Measurements from ENCODE around the gene PLXNA2. TPM values are rescaled to one million over a fixed set of nuclear protein-coding genes. Genes with fewer than 3 reads are reported as not detected.

PLXNA2 gene
- total and polyA plus RNA-seq, 2 donors, result 1.9 to 5.6 TPM

DNA sequence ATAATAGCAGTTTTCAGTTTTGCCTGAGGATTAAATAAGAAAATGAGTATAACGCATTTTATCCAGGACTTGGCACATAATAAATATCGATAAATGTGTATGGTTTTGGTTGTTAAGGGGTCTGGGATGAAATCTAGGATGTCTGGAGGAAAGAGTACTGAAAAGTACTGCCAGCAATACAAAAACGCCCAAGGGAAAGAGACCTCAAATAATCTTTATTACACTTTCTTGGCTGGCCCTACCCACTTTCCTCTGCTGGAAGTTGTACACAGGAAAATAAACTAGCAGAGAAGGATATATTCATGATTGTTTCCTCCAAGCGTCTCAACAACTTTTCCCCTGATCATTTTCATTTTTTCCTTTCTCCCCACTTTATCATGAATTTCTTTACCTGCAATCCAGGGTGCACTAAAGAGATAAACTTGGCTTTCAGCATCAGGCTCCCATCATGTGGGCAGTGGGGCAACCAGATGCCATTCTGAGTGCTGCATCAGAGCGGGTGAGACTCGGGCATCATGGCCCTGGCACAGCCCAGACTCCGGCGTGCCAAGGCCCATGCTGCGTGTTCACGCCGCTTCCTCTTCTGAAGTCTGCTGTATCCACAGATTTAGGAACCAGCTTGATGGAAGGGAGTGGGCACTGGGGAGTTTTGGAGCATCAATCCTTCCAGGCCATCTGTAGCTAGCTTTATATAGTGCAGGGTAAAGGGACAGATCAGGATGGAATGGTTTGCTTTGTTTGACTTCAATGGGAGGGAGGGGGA lies 35.8 kb upstream of the PLXNA2 start:
- Histone ChIP-seq H3K27me3 (ENCODE audit: control insufficient read depth in 2 of 2, insufficient read depth in 1 of 2, low read length in 1 of 2) (peaks cover 0 to 14% of the 10 kb centered on the region in 2 donors), H3K36me3 (ENCODE audit: control insufficient read depth in 2 of 2, insufficient read depth in 2 of 2, low read length in 1 of 2) (no peaks in the 10 kb centered on the region), H3K9me3 (ENCODE audit: control insufficient read depth in 2 of 2, insufficient read depth in 1 of 2, low read length in 1 of 2) (no peaks in the 10 kb centered on the region), H3K4me3 (ENCODE audit: low read length in 2 of 2) (no peak overlapping the region), H3K27ac (ENCODE audit: low read depth in 1 of 2, low read length in 1 of 2) (no peak overlapping the region), H3K4me1 (ENCODE audit: control insufficient read depth in 2 of 2, insufficient read depth in 2 of 2, low read length in 2 of 2) (no peaks in the 10 kb centered on the region)
- DNase-seq (ENCODE audit: low read depth in 6 of 9, low spot score in 9 of 9), result no peak
- WGBS, result 95% methylated on average over 11 of the region's 11 CpGs

DNA sequence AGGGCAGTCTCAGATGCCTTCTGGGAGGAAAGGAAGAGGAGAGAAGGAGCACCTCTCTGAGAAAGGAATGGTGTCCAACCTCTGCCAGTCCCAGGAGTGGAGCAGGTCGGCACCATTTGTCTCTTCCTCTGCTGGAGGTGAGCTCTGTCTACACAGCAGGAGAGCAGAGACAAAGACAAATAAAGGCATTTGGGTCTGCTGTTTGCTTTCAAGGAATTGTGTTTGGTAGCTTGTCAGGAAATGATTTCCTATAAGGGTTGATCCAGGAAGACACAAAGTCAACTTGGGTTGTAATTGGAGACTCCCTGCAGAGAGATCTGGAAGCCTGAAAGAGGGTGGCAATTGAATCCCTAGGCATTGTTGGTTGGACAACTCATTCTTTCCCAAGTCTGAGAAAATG lies 34.5 kb upstream of the PLXNA2 start:
- H3K9me3 ChIP-seq (ENCODE audit: control insufficient read depth in 2 of 2, insufficient read depth in 1 of 2, low read length in 1 of 2), result no peaks in the 10 kb centered on the region
- whole genome bisulfite sequencing, result 88% methylated on average over 1 of the region's 1 CpG

DNA sequence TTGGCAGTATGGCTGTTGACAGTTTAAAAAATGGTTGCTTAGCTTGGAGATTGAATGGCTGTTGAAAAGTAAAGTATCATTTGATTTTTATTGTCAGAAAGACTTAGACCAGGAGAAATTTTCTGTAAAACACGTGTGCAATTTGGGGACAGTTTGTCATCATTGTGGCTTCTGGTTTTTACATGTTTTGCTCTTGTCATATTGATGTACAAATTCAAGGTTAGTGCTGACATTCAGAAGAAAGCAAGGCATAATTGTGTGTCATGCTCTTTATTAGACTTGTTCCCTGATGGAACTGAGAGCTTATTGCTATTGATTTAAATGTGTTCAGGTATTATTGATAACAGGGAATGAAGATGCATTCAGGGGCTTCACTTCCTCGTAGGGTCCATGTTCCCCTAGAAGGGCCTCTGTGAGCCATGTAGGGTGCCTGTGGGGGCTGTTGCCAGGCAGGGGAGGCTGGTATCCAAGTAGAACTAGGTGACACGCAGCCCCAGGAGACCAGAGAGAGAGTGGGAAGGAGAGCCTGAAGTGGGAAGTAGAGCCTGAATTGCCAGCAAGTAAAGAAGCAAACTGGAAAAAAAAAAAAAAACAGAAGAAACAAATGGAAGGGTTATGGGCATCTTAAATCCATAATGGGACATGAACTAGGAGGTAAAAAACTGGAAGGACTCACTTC lies 32.7 kb upstream of the PLXNA2 start:
- Histone ChIP-seq H3K9me3 (ENCODE audit: control insufficient read depth in 2 of 2, insufficient read depth in 1 of 2, low read length in 1 of 2) (no peaks in the 10 kb centered on the region), H3K27ac (ENCODE audit: low read depth in 1 of 2, low read length in 1 of 2) (no peak overlapping the region), H3K4me3 (ENCODE audit: low read length in 2 of 2) (no peak overlapping the region), H3K36me3 (ENCODE audit: control insufficient read depth in 2 of 2, insufficient read depth in 2 of 2, low read length in 1 of 2) (no peaks in the 10 kb centered on the region), H3K4me1 (ENCODE audit: control insufficient read depth in 2 of 2, insufficient read depth in 2 of 2, low read length in 2 of 2) (no peaks in the 10 kb centered on the region), H3K27me3 (ENCODE audit: control insufficient read depth in 2 of 2, insufficient read depth in 1 of 2, low read length in 1 of 2) (peaks cover 0 to 14% of the 10 kb centered on the region in 2 donors)
- DNase-seq (ENCODE audit: low read depth in 6 of 9, low spot score in 9 of 9), result no peak
- WGBS, result 92% methylated on average over 3 of the region's 3 CpGs

More for the DNA sequence above, 34.5 kb upstream of the PLXNA2 start:
- Histone ChIP-seq H3K4me3 (ENCODE audit: low read length in 2 of 2) (no peak overlapping the region), H3K4me1 (ENCODE audit: control insufficient read depth in 2 of 2, insufficient read depth in 2 of 2, low read length in 2 of 2) (no peaks in the 10 kb centered on the region), H3K27me3 (ENCODE audit: control insufficient read depth in 2 of 2, insufficient read depth in 1 of 2, low read length in 1 of 2) (peaks cover 0 to 14% of the 10 kb centered on the region in 2 donors), H3K36me3 (ENCODE audit: control insufficient read depth in 2 of 2, insufficient read depth in 2 of 2, low read length in 1 of 2) (no peaks in the 10 kb centered on the region), H3K27ac (ENCODE audit: low read depth in 1 of 2, low read length in 1 of 2) (no peak overlapping the region)
- DNase-seq (ENCODE audit: low read depth in 6 of 9, low spot score in 9 of 9), result no peak

DNA sequence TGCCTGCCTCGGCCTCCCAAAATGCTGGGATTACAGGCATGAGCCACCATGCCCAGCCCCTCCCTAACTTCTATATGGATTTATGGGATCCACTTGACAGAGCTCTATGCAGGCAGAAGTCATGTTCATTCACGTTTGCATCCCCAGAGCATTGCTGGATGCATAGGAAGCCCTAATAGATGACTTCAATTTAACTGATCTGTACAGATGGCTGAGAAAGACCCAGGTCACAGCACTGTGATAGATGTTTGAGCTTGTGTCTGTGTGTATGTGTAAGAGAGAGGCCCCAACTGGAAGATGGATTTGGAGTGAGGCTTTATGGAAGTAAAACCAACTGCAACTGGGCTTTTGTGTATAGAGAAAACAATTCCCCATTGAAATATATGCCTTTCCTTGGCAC lies 30.9 kb upstream of the PLXNA2 start:
- Histone ChIP-seq H3K36me3 (ENCODE audit: control insufficient read depth in 2 of 2, insufficient read depth in 2 of 2, low read length in 1 of 2) (no peaks in the 10 kb centered on the region), H3K27ac (ENCODE audit: low read depth in 1 of 2, low read length in 1 of 2) (no peak overlapping the region), H3K4me3 (ENCODE audit: low read length in 2 of 2) (no peak overlapping the region), H3K4me1 (ENCODE audit: control insufficient read depth in 2 of 2, insufficient read depth in 2 of 2, low read length in 2 of 2) (no peaks in the 10 kb centered on the region), H3K27me3 (ENCODE audit: control insufficient read depth in 2 of 2, insufficient read depth in 1 of 2, low read length in 1 of 2) (peaks cover 0 to 23% of the 10 kb centered on the region in 2 donors), H3K9me3 (ENCODE audit: control insufficient read depth in 2 of 2, insufficient read depth in 1 of 2, low read length in 1 of 2) (no peaks in the 10 kb centered on the region)
- WGBS, result 95% methylated on average over 2 of the region's 2 CpGs
- DNase-seq (ENCODE audit: low read depth in 6 of 9, low spot score in 9 of 9), result no peak

DNA sequence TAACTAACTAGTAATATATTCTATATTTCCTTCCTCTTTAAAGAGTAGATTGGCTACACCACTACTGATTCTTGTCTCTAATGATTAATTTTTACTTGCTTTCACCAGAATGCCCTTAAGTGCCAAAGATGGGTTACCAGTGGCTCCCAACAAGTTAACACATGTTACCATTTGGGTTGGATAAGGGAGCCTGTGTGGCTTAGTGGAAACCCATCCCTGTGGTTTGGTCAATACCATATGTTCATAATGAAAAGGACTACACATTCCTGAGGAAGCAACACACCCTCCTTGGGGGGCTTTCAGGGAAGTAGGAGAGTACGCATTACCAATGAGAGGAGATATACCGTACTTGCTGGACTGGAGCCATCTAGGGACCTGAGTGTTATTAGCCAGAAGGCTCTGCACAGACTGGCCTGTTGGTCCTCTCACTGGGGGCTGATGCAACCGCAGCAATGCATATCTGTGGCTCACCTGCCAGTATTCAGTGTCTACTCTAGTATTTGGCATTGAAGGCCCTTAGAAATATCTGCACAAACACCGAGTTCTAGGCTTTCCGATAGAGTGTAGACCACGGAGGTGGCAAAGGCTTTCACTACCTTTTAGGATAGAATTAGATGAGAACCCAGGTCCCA lies 29.3 kb upstream of the PLXNA2 start:
- no peak overlapping the region for H3K27ac ChIP-seq (ENCODE audit: low read depth in 1 of 2, low read length in 1 of 2)
- no peak overlapping the region for H3K4me3 ChIP-seq (ENCODE audit: low read length in 2 of 2)
- H3K27me3 ChIP-seq (ENCODE audit: control insufficient read depth in 2 of 2, insufficient read depth in 1 of 2, low read length in 1 of 2), result peaks cover 0 to 31% of the 10 kb centered on the region in 2 donors
- DNase-seq (ENCODE audit: low read depth in 6 of 9, low spot score in 9 of 9), result no peak
- no peaks in the 10 kb centered on the region for H3K9me3 ChIP-seq (ENCODE audit: control insufficient read depth in 2 of 2, insufficient read depth in 1 of 2, low read length in 1 of 2)
- 95% methylated on average over 6 of the region's 6 CpGs for WGBS
- no peaks in the 10 kb centered on the region for H3K36me3 ChIP-seq (ENCODE audit: control insufficient read depth in 2 of 2, insufficient read depth in 2 of 2, low read length in 1 of 2)
- no peaks in the 10 kb centered on the region for H3K4me1 ChIP-seq (ENCODE audit: control insufficient read depth in 2 of 2, insufficient read depth in 2 of 2, low read length in 2 of 2)

DNA sequence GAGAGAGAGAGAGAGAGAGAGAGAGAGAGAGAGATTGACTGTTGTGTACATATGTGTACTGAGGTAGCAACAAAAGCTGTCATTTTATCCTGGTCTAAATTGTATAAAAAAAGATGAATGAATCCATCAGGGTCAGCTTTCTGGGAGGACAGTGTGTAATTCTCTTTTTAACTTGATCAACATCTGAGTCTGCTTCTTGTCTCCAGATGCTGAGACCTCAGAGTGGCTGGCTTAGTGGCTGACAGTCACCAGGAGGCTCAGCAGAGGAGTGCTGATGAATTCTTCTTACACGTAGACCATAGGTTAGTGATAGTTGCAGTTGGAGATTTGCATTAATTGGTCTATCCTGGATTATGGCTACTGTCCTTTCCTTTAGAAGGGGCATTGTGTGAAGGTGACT lies 28.5 kb upstream of the PLXNA2 start:
- H3K27me3 ChIP-seq (ENCODE audit: control insufficient read depth in 2 of 2, insufficient read depth in 1 of 2, low read length in 1 of 2), result peaks cover 0 to 34% of the 10 kb centered on the region in 2 donors
- DNase-seq (ENCODE audit: low read depth in 6 of 9, low spot score in 9 of 9), result no peak
- WGBS, result 98% methylated on average over 1 of the region's 1 CpG
- no peaks in the 10 kb centered on the region for H3K4me1 ChIP-seq (ENCODE audit: control insufficient read depth in 2 of 2, insufficient read depth in 2 of 2, low read length in 2 of 2)
- H3K9me3 ChIP-seq (ENCODE audit: control insufficient read depth in 2 of 2, insufficient read depth in 1 of 2, low read length in 1 of 2), result no peaks in the 10 kb centered on the region
- no peak overlapping the region for H3K4me3 ChIP-seq (ENCODE audit: low read length in 2 of 2)
- no peak overlapping the region for H3K27ac ChIP-seq (ENCODE audit: low read depth in 1 of 2, low read length in 1 of 2)
- H3K36me3 ChIP-seq (ENCODE audit: control insufficient read depth in 2 of 2, insufficient read depth in 2 of 2, low read length in 1 of 2), result no peaks in the 10 kb centered on the region

DNA sequence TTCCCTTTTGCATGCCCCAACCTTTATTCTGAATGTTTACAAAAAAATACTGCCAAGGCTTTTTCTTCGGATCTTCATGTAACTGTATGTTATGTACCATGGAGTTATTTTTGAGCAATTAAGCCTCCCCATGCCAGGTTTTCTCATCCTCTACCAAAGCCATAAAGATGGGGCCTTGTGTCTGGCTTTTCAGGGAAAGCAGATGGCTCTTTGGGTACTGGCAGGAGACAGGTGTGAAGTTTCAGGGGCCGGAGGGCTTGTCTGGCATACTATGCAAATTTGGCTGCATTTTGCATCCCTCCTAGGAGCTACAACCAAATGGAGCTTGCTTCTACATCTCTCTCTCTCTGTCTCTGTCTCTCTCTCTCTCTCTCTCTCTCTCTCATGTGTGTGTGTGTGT lies 28.1 kb upstream of the PLXNA2 start:
- Histone ChIP-seq H3K27ac (ENCODE audit: low read depth in 1 of 2, low read length in 1 of 2) (no peak overlapping the region), H3K4me3 (ENCODE audit: low read length in 2 of 2) (no peak overlapping the region), H3K4me1 (ENCODE audit: control insufficient read depth in 2 of 2, insufficient read depth in 2 of 2, low read length in 2 of 2) (no peaks in the 10 kb centered on the region), H3K9me3 (ENCODE audit: control insufficient read depth in 2 of 2, insufficient read depth in 1 of 2, low read length in 1 of 2) (no peaks in the 10 kb centered on the region), H3K27me3 (ENCODE audit: control insufficient read depth in 2 of 2, insufficient read depth in 1 of 2, low read length in 1 of 2) (peaks cover 0 to 38% of the 10 kb centered on the region in 2 donors), H3K36me3 (ENCODE audit: control insufficient read depth in 2 of 2, insufficient read depth in 2 of 2, low read length in 1 of 2) (no peaks in the 10 kb centered on the region)
- DNase-seq (ENCODE audit: low read depth in 6 of 9, low spot score in 9 of 9), result no peak
- WGBS, result 93% methylated on average over 2 of the region's 2 CpGs

DNA sequence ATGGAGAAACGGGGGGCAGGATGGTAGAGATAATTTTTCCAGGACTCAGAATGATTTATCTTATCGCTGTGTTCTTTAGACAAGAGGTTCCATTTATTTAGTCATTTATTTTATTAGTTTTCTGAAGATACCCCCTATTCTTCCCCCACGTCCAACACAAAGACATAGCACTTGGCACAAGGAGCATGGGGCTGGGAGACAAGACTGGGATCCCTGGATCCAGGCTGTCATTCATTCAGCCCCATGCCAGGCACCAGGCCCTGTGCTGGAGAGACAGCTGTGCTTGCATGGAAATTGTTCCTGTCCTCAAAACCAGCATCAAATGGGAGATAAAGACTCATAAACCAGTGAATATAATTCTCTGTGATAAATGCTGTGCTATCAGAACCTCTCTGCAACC lies 27.1 kb upstream of the PLXNA2 start:
- Histone ChIP-seq H3K27me3 (ENCODE audit: control insufficient read depth in 2 of 2, insufficient read depth in 1 of 2, low read length in 1 of 2) (peaks cover 0 to 42% of the 10 kb centered on the region in 2 donors), H3K4me3 (ENCODE audit: low read length in 2 of 2) (no peak overlapping the region), H3K27ac (ENCODE audit: low read depth in 1 of 2, low read length in 1 of 2) (no peak overlapping the region), H3K4me1 (ENCODE audit: control insufficient read depth in 2 of 2, insufficient read depth in 2 of 2, low read length in 2 of 2) (no peaks in the 10 kb centered on the region), H3K36me3 (ENCODE audit: control insufficient read depth in 2 of 2, insufficient read depth in 2 of 2, low read length in 1 of 2) (no peaks in the 10 kb centered on the region), H3K9me3 (ENCODE audit: control insufficient read depth in 2 of 2, insufficient read depth in 1 of 2, low read length in 1 of 2) (no peaks in the 10 kb centered on the region)
- no peak for DNase-seq (ENCODE audit: low read depth in 6 of 9, low spot score in 9 of 9)
- 92% methylated on average over 3 of the region's 3 CpGs for WGBS

DNA sequence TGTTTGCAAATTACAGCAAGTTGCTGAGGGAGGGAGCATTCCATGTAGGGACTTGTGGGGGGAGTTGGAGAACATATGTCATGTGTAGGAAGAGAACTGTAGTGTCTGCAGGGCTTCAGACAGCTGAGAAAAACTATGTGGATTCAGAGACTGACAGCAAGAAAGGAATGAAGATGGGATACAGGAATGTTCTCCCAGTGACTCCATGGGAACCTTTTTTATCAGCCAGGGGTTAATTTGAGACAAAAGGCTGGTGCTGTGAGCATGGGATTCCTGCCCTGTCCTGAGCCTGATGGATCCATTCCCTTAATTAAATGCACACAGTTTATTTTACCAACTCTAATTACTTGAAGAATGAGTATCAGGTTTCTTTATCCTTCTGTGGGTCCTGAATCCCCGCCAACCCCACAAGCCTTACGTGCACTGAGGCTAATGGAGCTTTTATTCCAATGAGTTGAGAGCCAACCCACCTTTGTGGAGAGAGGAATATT lies 26.5 kb upstream of the PLXNA2 start:
- 97% methylated on average over 2 of the region's 2 CpGs for WGBS
- Histone ChIP-seq H3K27me3 (ENCODE audit: control insufficient read depth in 2 of 2, insufficient read depth in 1 of 2, low read length in 1 of 2) (peaks cover 0 to 45% of the 10 kb centered on the region in 2 donors), H3K27ac (ENCODE audit: low read depth in 1 of 2, low read length in 1 of 2) (no peak overlapping the region), H3K9me3 (ENCODE audit: control insufficient read depth in 2 of 2, insufficient read depth in 1 of 2, low read length in 1 of 2) (no peaks in the 10 kb centered on the region), H3K4me1 (ENCODE audit: control insufficient read depth in 2 of 2, insufficient read depth in 2 of 2, low read length in 2 of 2) (no peaks in the 10 kb centered on the region), H3K36me3 (ENCODE audit: control insufficient read depth in 2 of 2, insufficient read depth in 2 of 2, low read length in 1 of 2) (no peaks in the 10 kb centered on the region), H3K4me3 (ENCODE audit: low read length in 2 of 2) (no peak overlapping the region)
- no peak for DNase-seq (ENCODE audit: low read depth in 6 of 9, low spot score in 9 of 9)
